ENCODE measurements around the gene TRIP12. TPM values are rescaled to one million over a fixed set of nuclear protein-coding genes. Genes with fewer than 3 reads are reported as not detected.
A peak's percentile ranks its signal among the peaks of the same experiment; 100 is the strongest.

Gene TRIP12
- total and polyA plus RNA-seq, 2 donors (not counting 1 experiment from before 2014, with no cell fraction given): 30.9 to 274 TPM

GRCh38 chr2:229832510-229832898 is 89.3 kb downstream of the TRIP12 start:
- H4K20me1 ChIP-seq (ENCODE audit: control insufficient read depth, insufficient read depth, low read length, poor library complexity, severe bottlenecking): no peaks in the 10 kb centered on the region
- TF ChIP-seq, protein P1, sequence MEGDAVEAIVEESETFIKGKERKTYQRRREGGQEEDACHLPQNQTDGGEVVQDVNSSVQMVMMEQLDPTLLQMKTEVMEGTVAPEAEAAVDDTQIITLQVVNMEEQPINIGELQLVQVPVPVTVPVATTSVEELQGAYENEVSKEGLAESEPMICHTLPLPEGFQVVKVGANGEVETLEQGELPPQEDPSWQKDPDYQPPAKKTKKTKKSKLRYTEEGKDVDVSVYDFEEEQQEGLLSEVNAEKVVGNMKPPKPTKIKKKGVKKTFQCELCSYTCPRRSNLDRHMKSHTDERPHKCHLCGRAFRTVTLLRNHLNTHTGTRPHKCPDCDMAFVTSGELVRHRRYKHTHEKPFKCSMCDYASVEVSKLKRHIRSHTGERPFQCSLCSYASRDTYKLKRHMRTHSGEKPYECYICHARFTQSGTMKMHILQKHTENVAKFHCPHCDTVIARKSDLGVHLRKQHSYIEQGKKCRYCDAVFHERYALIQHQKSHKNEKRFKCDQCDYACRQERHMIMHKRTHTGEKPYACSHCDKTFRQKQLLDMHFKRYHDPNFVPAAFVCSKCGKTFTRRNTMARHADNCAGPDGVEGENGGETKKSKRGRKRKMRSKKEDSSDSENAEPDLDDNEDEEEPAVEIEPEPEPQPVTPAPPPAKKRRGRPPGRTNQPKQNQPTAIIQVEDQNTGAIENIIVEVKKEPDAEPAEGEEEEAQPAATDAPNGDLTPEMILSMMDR (IDR thresholded peaks at IDR 0.05): no peak
- no peak for TF ChIP-seq EZH2 (IDR thresholded peaks at IDR 0.05; ENCODE audit: borderline replicate concordance, insufficient read depth, low read depth, low read length, poor library complexity, severe bottlenecking)
- DNase-seq: no peak
- H3K79me2 ChIP-seq (ENCODE audit: control insufficient read depth, insufficient read depth, low read length): peaks cover 6% of the 10 kb centered on the region
- peak overlapping the region in 1 of 2 donors; percentile 9 for H3K27ac ChIP-seq (ENCODE audit: low read length in 2 of 2)
- peaks cover 10% of the 10 kb centered on the region for H3K4me1 Mint-ChIP-seq
- no peaks in the 10 kb centered on the region for H3K4me1 ChIP-seq (ENCODE audit: control insufficient read depth in 2 of 2, insufficient read depth in 2 of 2, low read length in 2 of 2)
- intact Hi-C loops (cut with micrococcal nuclease): no loop called here
- H3K9ac ChIP-seq (ENCODE audit: low read length): no peak overlapping the region
- no peak overlapping the region for H3K4me3 ChIP-seq (ENCODE audit: control extremely low read depth in 1 of 5, extremely low read depth in 1 of 5, insufficient read depth in 1 of 5, low read depth in 2 of 5, low read length in 4 of 5)
- H3K27me3 Mint-ChIP-seq: no peaks in the 10 kb centered on the region
- WGBS (ENCODE audit: insufficient coverage): no CpG with 5 or more reads among the region's 2 CpGs
- no peak overlapping the region for H3K4me3 Mint-ChIP-seq
- ATAC-seq (ENCODE audit: low read depth): no peak
- ChIA-PET CTCF (no interaction called here), POLR2A (no interaction called here)
- peak overlapping the region; percentile 15 for H3K27ac Mint-ChIP-seq
- no peak overlapping the region for H2AFZ ChIP-seq (ENCODE audit: insufficient read depth, low read depth, low read length, poor library complexity, severe bottlenecking)
- H3K4me2 ChIP-seq (replicated peaks; ENCODE audit: low read depth, low read length, poor library complexity, severe bottlenecking): no peak overlapping the region
- no peaks in the 10 kb centered on the region for H3K9me3 ChIP-seq (ENCODE audit: control extremely low read depth in 1 of 3, control insufficient read depth in 2 of 3, insufficient read depth in 1 of 3, low read length in 2 of 3)
- H3K9me3 Mint-ChIP-seq (ENCODE audit: insufficient read depth): no peaks in the 10 kb centered on the region
- H3K27me3 ChIP-seq (replicated peaks in 1 of 4; ENCODE audit: control extremely low read depth in 1 of 4, control insufficient read depth in 3 of 4, insufficient read depth in 4 of 4, low read length in 3 of 4): no peaks in the 10 kb centered on the region
- H3K36me3 ChIP-seq (replicated peaks in 1 of 2; ENCODE audit: control extremely low read depth in 1 of 2, control insufficient read depth in 1 of 2, extremely low read depth in 1 of 2, insufficient read depth in 2 of 2, low read length in 1 of 2): peaks cover 19 to 60% of the 10 kb centered on the region in 2 experiments

- H2AFZ ChIP-seq (ENCODE audit: insufficient read depth, low read depth, low read length, poor library complexity, severe bottlenecking): no peak overlapping the region
- Mint-ChIP-seq H3K4me1 (peaks cover 10% of the 10 kb centered on the region), H3K9me3 (ENCODE audit: insufficient read depth) (peaks cover 2% of the 10 kb centered on the region), H3K27ac (peak overlapping the region; percentile 15), H3K27me3 (no peaks in the 10 kb centered on the region), H3K4me3 (no peak overlapping the region)
- POLR2A ChIA-PET: no interaction called here
- intact Hi-C loops (cut with micrococcal nuclease): no loop called here
- H3K36me3 ChIP-seq (replicated peaks in 1 of 2; ENCODE audit: control extremely low read depth in 1 of 2, control insufficient read depth in 1 of 2, extremely low read depth in 1 of 2, insufficient read depth in 2 of 2, low read length in 1 of 2): peaks cover 19 to 62% of the 10 kb centered on the region in 2 experiments
- TF ChIP-seq EZH2 (IDR thresholded peaks at IDR 0.05; ENCODE audit: borderline replicate concordance, insufficient read depth, low read depth, low read length, poor library complexity, severe bottlenecking): no peak
- TF ChIP-seq, protein P1 (IDR thresholded peaks at IDR 0.05): no peak
- CTCF ChIA-PET: no interaction called here
- no peaks in the 10 kb centered on the region for H3K4me1 ChIP-seq (ENCODE audit: control insufficient read depth in 2 of 2, insufficient read depth in 2 of 2, low read length in 2 of 2)
- no peak overlapping the region for H3K4me2 ChIP-seq (replicated peaks; ENCODE audit: low read depth, low read length, poor library complexity, severe bottlenecking)
- H4K20me1 ChIP-seq (ENCODE audit: control insufficient read depth, insufficient read depth, low read length, poor library complexity, severe bottlenecking): no peaks in the 10 kb centered on the region
- H3K27me3 ChIP-seq (replicated peaks in 1 of 4; ENCODE audit: control extremely low read depth in 1 of 4, control insufficient read depth in 3 of 4, insufficient read depth in 4 of 4, low read length in 3 of 4): no peaks in the 10 kb centered on the region
- no CpG with 5 or more reads among the region's 3 CpGs for WGBS (ENCODE audit: insufficient coverage)
- ATAC-seq (ENCODE audit: low read depth) (no peak), DNase-seq (no peak)
- no peak overlapping the region for H3K4me3 ChIP-seq (ENCODE audit: control extremely low read depth in 1 of 5, extremely low read depth in 1 of 5, insufficient read depth in 1 of 5, low read depth in 2 of 5, low read length in 4 of 5)
- peak overlapping the region in 1 of 2 donors; percentile 9 for H3K27ac ChIP-seq (ENCODE audit: low read length in 2 of 2)
- H3K9ac ChIP-seq (ENCODE audit: low read length): no peak overlapping the region
- no peaks in the 10 kb centered on the region for H3K9me3 ChIP-seq (ENCODE audit: control extremely low read depth in 1 of 3, control insufficient read depth in 2 of 3, insufficient read depth in 1 of 3, low read length in 2 of 3)
- H3K79me2 ChIP-seq (ENCODE audit: control insufficient read depth, insufficient read depth, low read length): peaks cover 6% of the 10 kb centered on the region
Observed at GRCh38 chr2:229831805-229832509, 89.9 kb downstream of the TRIP12 start.
